HCT116 (cell line): ENCODE data around the gene SUFU. TPM values are rescaled to one million over a fixed set of nuclear protein-coding genes. Genes with fewer than 3 reads are reported as not detected.

Experiments
- ATAC-seq: fragments of 200-7000 bp; cut with Tn5 transposase; 2 replicates; pipeline ENCODE4 v1.9.1; 2020; ENCODE audit warnings: mild to moderate bottlenecking, moderate library complexity
- BruUV-seq: library from RNA; stranded (reverse); fragments of 400-500 nt; replicated peaks from 2 replicates; lab custom pipeline; 2021; lab: Mats Ljungman, UMichigan
- CTCF ChIA-PET: fragments of 300-600 bp; sonication (Branson Sonifier 250); formaldehyde crosslinking; loops from one replicate; lab custom pipeline; 2021; ENCODE audit warnings: antibody characterized with exemption; lab: Charles Lee
- POLR2A ChIA-PET: fragments of 300-600, 350-600 bp; sonication (Branson Sonifier 250); formaldehyde crosslinking; loops from one replicate; lab custom pipeline; 2021; ENCODE audit warnings: antibody characterized with exemption; lab: Charles Lee
- RAD21 ChIA-PET, 2 experiments: fragments of 300-600 bp; sonication (Branson Sonifier 250); formaldehyde crosslinking; loops; one replicate each; lab custom pipeline; 2023; ENCODE audit warnings: low total read pairs in 2 of 2; ENCODE audit not compliant: uncharacterized antibody in 2 of 2, unreplicated experiment in 2 of 2, low non-redundant PET in 1 of 2; lab: Charles Lee
- DNase-seq: peaks from one replicate; pipeline ENCODE4 v3.0.0-alpha.2; 2010; ENCODE audit warnings: low read depth, low spot score
- H2AFZ ChIP-seq: fragments of 200-600 bp; shearing (Covaris generic), sonication (generic); 2 replicates; pipeline ENCODE4 v1.6.1; 2017; ENCODE audit warnings: low read depth, mixed run types, mixed read lengths, antibody characterized with exemption, low read length; ENCODE audit not compliant: poor library complexity, severe bottlenecking
- H3K27ac ChIP-seq: 2 replicates; pipeline ENCODE4 v1.5.1; 2012; ENCODE audit warnings: low read depth, low read length
- H3K27me3 ChIP-seq: fragments of 200-600 bp; sonication (generic); 2 replicates; pipeline ENCODE4 v1.6.1; 2016; ENCODE audit warnings: mixed run types, low read length, mixed read lengths; ENCODE audit not compliant: insufficient read depth
- H3K36me3 ChIP-seq, 2 experiments: fragments of 200-500 bp in 1 of 2; fragments of 200-600 bp in 1 of 2; sonication (Bioruptor generic) in 1 of 2; sonication (generic) in 1 of 2; 2 replicates each; pipeline versions ENCODE4 v1.5.1 to v1.6.1; 2014 to 2016; ENCODE audit warnings: low read length in 2 of 2, inconsistent platforms in 1 of 2, mixed read lengths in 1 of 2, mixed run types in 1 of 2; ENCODE audit not compliant: insufficient read depth in 2 of 2, control insufficient read depth in 1 of 2
- H3K4me1 ChIP-seq, 2 experiments: fragments of 200-600 bp in 1 of 2; sonication (generic) in 1 of 2; 2 replicates each; pipeline versions ENCODE4 v1.5.1 to v1.6.1; 2012 to 2017; ENCODE audit warnings: low read length in 2 of 2, inconsistent platforms in 1 of 2, mild to moderate bottlenecking in 1 of 2, mixed read lengths in 1 of 2, mixed run types in 1 of 2, moderate library complexity in 1 of 2; ENCODE audit not compliant: insufficient read depth in 2 of 2, control insufficient read depth in 1 of 2
- H3K4me2 ChIP-seq: fragments of 200-600 bp; sonication (generic); 2 replicates; pipeline ENCODE4 v1.6.1; 2017; ENCODE audit warnings: mixed run types, low read length, mixed read lengths
- H3K4me3 ChIP-seq, 2 experiments: fragments of 200-600 bp in 1 of 2; sonication (generic) in 1 of 2; replicated peaks in 1 of 2; 2 replicates each; pipeline ENCODE4 v1.5.1; 2011 to 2016; ENCODE audit warnings: low read length in 2 of 2, control low read depth in 1 of 2, low read depth in 1 of 2, mild to moderate bottlenecking in 1 of 2, mixed read lengths in 1 of 2, mixed run types in 1 of 2
- H3K79me2 ChIP-seq: fragments of 200-600 bp; sonication (generic); 2 replicates; pipeline ENCODE4 v1.6.1; 2017; ENCODE audit warnings: mild to moderate bottlenecking, mixed run types, low read length, moderate library complexity, mixed read lengths; ENCODE audit not compliant: insufficient read depth
- H3K9ac ChIP-seq: fragments of 200-600 bp; sonication (generic); 2 replicates; pipeline ENCODE4 v1.6.1; 2016; ENCODE audit warnings: low read length, mixed read lengths
- H3K9me2 ChIP-seq: fragments of 200-600 bp; sonication (generic), shearing (Covaris generic); 2 replicates; pipeline ENCODE4 v1.6.1; 2017; ENCODE audit warnings: mixed run types, mild to moderate bottlenecking, moderate library complexity; ENCODE audit not compliant: insufficient read depth
- H3K9me3 ChIP-seq, 2 experiments: fragments of 200-500 bp in 1 of 2; fragments of 200-600 bp in 1 of 2; sonication (Bioruptor generic) in 1 of 2; sonication (generic) in 1 of 2; 2 replicates each; pipeline ENCODE4 v1.6.1; 2014 to 2017; ENCODE audit warnings: low read length in 2 of 2, mixed read lengths in 2 of 2, inconsistent platforms in 1 of 2, low read depth in 1 of 2, mild to moderate bottlenecking in 1 of 2, mixed run types in 1 of 2, moderate library complexity in 1 of 2; ENCODE audit not compliant: control insufficient read depth in 1 of 2, insufficient read depth in 1 of 2
- H4K20me1 ChIP-seq: fragments of 200-600 bp; sonication (generic), shearing (Covaris generic); 2 replicates; pipeline ENCODE4 v1.6.1; 2017; ENCODE audit warnings: mixed run types, mild to moderate bottlenecking, moderate library complexity; ENCODE audit not compliant: insufficient read depth
- CBX3 ChIP-seq: IDR thresholded peaks from 2 replicates; pipeline ENCODE4 v1.6.1; 2012; ENCODE audit warnings: low read depth
- CEBPB ChIP-seq: IDR thresholded peaks from 2 replicates; pipeline ENCODE4 v1.6.1; 2012; ENCODE audit warnings: low read depth
- EGR1 ChIP-seq: IDR thresholded peaks from 2 replicates; pipeline ENCODE4 v1.6.1; 2012; ENCODE audit warnings: low read depth
- ELF1 ChIP-seq: IDR thresholded peaks from 2 replicates; pipeline ENCODE4 v1.6.1; 2012; ENCODE audit warnings: low read depth, borderline replicate concordance
- EZH2 ChIP-seq: fragments of 200-600 bp; sonication (generic); IDR thresholded peaks from 2 replicates; pipeline ENCODE4 v1.6.1; 2017; ENCODE audit warnings: antibody characterized with exemption, mixed run types
- FOSL1 ChIP-seq: IDR thresholded peaks from 2 replicates; pipeline ENCODE4 v1.6.1; 2012; ENCODE audit warnings: low read depth
- JUND ChIP-seq: IDR thresholded peaks from 2 replicates; pipeline ENCODE4 v1.6.1; 2012
- POLR2A ChIP-seq: IDR thresholded peaks from 2 replicates; pipeline ENCODE4 v1.7.0; 2011; ENCODE audit warnings: borderline replicate concordance; ENCODE audit not compliant: insufficient read depth, insufficient read length; ENCODE audit errors: extremely low read depth
- POLR2AphosphoS5 ChIP-seq: IDR thresholded peaks from 2 replicates; pipeline ENCODE4 v1.6.1; 2011; ENCODE audit warnings: mild to moderate bottlenecking, low read depth, low read length, moderate library complexity
- RAD21 ChIP-seq: IDR thresholded peaks from 2 replicates; pipeline ENCODE4 v1.6.1; 2012; ENCODE audit warnings: low read depth, mild to moderate bottlenecking
- SIN3A ChIP-seq: IDR thresholded peaks from 2 replicates; pipeline ENCODE4 v1.6.1; 2012; ENCODE audit warnings: low read depth
- SP1 ChIP-seq: IDR thresholded peaks from 2 replicates; pipeline ENCODE4 v1.6.1; 2012; ENCODE audit warnings: low read depth
- ZFX ChIP-seq: fragments of 450-650 bp; IDR thresholded peaks from 2 replicates; pipeline ENCODE4 v1.6.1; 2017
- ZNF274 ChIP-seq: fragments of 200-500 bp; sonication (Bioruptor generic); IDR thresholded peaks from 2 replicates; pipeline ENCODE4 v1.6.1; 2014; ENCODE audit warnings: mild to moderate bottlenecking, low read depth, low read length, inconsistent platforms
- intact Hi-C: fragments of 100-400 bp; cut with micrococcal nuclease; formaldehyde crosslinking; loops from 2 replicates; pipeline ENCODE4 v1.10.0; 2022
- total RNA-seq: library from RNA; stranded (reverse); gene quantifications from one replicate; pipeline ENCODE4 v1.2.1, GENCODE V29; 2021; ENCODE audit not compliant: unreplicated experiment
- TF ChIP-seq, protein P1 (sequence below), 3 experiments: fragments of 200-600 bp in 1 of 3; sonication (generic) in 1 of 3; IDR thresholded peaks in 2 of 3; conservative IDR thresholded peaks in 1 of 3; 2 replicates each; pipeline ENCODE4 v1.5.1; 2012 to 2017; ENCODE audit warnings: low read depth in 2 of 3, low read length in 2 of 3, antibody characterized with exemption in 1 of 3, borderline replicate concordance in 1 of 3, control low read depth in 1 of 3, mild to moderate bottlenecking in 1 of 3, mixed read lengths in 1 of 3, mixed run types in 1 of 3, moderate library complexity in 1 of 3; ENCODE audit not compliant: insufficient read depth in 1 of 3
- TF ChIP-seq, protein P2 (sequence below): IDR thresholded peaks from 2 replicates; pipeline ENCODE4 v1.6.1; 2012
- TF ChIP-seq, protein P3 (sequence below): IDR thresholded peaks from 2 replicates; pipeline ENCODE4 v1.6.1; 2012; ENCODE audit warnings: low read depth

Gene SUFU
- total RNA-seq, 1 experiment from 2014 or later, result 18.8 TPM

DNA sequence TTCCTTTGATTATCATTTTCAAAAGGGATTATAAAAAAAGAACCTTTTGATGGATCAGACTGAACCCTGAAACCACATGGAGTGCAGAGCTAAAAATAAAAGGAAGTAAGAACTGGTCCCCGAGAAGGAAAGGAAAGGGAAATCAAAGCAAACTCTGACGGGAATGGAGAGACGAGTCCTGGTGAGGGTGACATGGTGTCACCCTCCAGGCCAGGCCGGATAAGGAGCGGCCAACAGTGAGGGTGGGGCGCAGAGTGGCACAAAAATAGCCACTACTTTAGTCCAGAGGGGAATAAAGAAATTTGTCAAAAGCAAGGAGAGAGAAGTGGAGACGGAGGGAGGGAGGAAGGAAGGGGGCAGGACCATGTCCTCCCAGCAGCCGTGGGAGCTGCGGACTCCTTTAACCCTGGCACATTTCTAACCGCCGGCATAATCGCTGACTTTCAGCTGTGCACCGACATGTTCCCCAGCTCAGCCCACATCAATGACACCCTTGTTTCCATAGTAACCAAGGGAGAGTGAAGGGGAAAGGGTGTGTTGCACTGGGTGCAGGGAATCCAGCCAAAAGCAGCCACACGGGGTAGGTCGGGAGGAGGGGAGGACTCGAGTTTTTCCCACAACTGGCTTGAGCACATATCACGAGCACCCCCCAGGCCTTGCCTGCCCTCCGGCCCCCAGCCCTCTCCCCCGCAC is 170.2 kb downstream of the SUFU start (continued):
- no peak for TF ChIP-seq ELF1
- TF ChIP-seq CBX3, result no peak
- TF ChIP-seq, protein P1, sequence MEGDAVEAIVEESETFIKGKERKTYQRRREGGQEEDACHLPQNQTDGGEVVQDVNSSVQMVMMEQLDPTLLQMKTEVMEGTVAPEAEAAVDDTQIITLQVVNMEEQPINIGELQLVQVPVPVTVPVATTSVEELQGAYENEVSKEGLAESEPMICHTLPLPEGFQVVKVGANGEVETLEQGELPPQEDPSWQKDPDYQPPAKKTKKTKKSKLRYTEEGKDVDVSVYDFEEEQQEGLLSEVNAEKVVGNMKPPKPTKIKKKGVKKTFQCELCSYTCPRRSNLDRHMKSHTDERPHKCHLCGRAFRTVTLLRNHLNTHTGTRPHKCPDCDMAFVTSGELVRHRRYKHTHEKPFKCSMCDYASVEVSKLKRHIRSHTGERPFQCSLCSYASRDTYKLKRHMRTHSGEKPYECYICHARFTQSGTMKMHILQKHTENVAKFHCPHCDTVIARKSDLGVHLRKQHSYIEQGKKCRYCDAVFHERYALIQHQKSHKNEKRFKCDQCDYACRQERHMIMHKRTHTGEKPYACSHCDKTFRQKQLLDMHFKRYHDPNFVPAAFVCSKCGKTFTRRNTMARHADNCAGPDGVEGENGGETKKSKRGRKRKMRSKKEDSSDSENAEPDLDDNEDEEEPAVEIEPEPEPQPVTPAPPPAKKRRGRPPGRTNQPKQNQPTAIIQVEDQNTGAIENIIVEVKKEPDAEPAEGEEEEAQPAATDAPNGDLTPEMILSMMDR (IDR thresholded peaks at IDR 0.05 in 2 of 3, conservative IDR thresholded peaks at IDR 0.05 in 1 of 3; ENCODE audit: borderline replicate concordance in 1 of 3, insufficient read depth in 1 of 3, low read depth in 2 of 3, low read length in 2 of 3), result no peak
- no peak for TF ChIP-seq EZH2
- no peak for TF ChIP-seq FOSL1
- TF ChIP-seq, protein P2, sequence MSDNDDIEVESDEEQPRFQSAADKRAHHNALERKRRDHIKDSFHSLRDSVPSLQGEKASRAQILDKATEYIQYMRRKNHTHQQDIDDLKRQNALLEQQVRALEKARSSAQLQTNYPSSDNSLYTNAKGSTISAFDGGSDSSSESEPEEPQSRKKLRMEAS, result no peak
- no peak for TF ChIP-seq SIN3A
- TF ChIP-seq ZFX, result no peak

DNA sequence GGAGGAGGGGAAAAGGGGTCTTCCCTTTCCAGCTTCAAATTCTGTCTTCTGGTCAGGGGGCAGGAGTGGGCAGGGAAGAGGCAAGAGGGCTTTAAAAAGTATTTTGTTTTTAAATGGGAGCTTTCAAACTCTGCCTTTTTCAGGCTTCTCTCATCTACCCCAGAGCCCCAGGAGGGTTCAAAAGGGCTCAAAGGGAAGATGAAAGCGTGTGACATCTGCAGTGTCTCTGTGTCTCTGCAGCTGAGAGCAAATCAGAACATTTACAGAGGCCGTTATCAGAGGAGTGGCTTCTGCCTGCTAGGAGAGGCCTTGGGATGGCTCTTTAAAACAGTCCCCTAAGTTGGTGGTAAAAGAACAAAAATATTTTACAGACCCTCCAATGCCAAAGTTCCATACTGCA is 170.8 kb downstream of the SUFU start:
- RAD21 ChIA-PET, result no interaction called here
- Histone ChIP-seq H3K9ac (no peak overlapping the region), H3K9me3 (no peaks in the 10 kb centered on the region), H4K20me1 (no peaks in the 10 kb centered on the region), H3K4me1 (peaks cover 9 to 18% of the 10 kb centered on the region in 2 experiments), H3K36me3 (no peaks in the 10 kb centered on the region; a peak in 1 of 4 replicates), H3K4me3 (no peak overlapping the region), H3K9me2 (no peaks in the 10 kb centered on the region), H3K4me2 (no peak overlapping the region), H3K79me2 (no peaks in the 10 kb centered on the region), H2AFZ (no peak overlapping the region), H3K27me3 (no peaks in the 10 kb centered on the region), H3K27ac (no peak overlapping the region)
- BruUV-seq, result no TSS peak
- intact Hi-C loops, result no loop called here
- DNase-seq (no peak), ATAC-seq (no peak)
- CTCF ChIA-PET, result interaction anchor here (1.2 kb wide), 1 partner anchor 40 kb away, joined by 3 read pairs; the partner anchor contains the start of genes ARL3 and SFXN2
- POLR2A ChIA-PET, result no interaction called here
- TF ChIP-seq ZFX (no peak), CEBPB (no peak), FOSL1 (no peak), CBX3 (no peak), ZNF274 (no peak), ELF1 (no peak), POLR2AphosphoS5 (no peak), RAD21 (no peak), EZH2 (no peak), SP1 (no peak), JUND (no peak), EGR1 (no peak), POLR2A (no peak)
- TF ChIP-seq, protein P3, sequence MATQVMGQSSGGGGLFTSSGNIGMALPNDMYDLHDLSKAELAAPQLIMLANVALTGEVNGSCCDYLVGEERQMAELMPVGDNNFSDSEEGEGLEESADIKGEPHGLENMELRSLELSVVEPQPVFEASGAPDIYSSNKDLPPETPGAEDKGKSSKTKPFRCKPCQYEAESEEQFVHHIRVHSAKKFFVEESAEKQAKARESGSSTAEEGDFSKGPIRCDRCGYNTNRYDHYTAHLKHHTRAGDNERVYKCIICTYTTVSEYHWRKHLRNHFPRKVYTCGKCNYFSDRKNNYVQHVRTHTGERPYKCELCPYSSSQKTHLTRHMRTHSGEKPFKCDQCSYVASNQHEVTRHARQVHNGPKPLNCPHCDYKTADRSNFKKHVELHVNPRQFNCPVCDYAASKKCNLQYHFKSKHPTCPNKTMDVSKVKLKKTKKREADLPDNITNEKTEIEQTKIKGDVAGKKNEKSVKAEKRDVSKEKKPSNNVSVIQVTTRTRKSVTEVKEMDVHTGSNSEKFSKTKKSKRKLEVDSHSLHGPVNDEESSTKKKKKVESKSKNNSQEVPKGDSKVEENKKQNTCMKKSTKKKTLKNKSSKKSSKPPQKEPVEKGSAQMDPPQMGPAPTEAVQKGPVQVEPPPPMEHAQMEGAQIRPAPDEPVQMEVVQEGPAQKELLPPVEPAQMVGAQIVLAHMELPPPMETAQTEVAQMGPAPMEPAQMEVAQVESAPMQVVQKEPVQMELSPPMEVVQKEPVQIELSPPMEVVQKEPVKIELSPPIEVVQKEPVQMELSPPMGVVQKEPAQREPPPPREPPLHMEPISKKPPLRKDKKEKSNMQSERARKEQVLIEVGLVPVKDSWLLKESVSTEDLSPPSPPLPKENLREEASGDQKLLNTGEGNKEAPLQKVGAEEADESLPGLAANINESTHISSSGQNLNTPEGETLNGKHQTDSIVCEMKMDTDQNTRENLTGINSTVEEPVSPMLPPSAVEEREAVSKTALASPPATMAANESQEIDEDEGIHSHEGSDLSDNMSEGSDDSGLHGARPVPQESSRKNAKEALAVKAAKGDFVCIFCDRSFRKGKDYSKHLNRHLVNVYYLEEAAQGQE, result no peak
- TF ChIP-seq, protein P2, result no peak
- TF ChIP-seq, protein P1 (IDR thresholded peaks at IDR 0.05 in 2 of 3, conservative IDR thresholded peaks at IDR 0.05 in 1 of 3; ENCODE audit: borderline replicate concordance in 1 of 3, insufficient read depth in 1 of 3, low read depth in 2 of 3, low read length in 2 of 3), result no peak
